SU-DHL-6 (cell line): ENCODE data around the gene ACBD4.

Experiments used
- H2AFZ ChIP-seq: fragments of 200-600 bp; sonication (generic); 2 replicates; pipeline ENCODE4 v1.6.1; 2014; ENCODE audit warnings: low read depth, mild to moderate bottlenecking, moderate library complexity, mixed read lengths, antibody characterized with exemption, low read length; ENCODE audit not compliant: severe bottlenecking
- H3F3A ChIP-seq: fragments of 200-600 bp; shearing (Covaris generic); 2 replicates; pipeline ENCODE4 v1.6.0; 2016; ENCODE audit warnings: antibody characterized with exemption, mild to moderate bottlenecking; ENCODE audit not compliant: insufficient read depth
- H3K27ac ChIP-seq: fragments of 200-600 bp; sonication (generic); 2 replicates; pipeline ENCODE4 v1.5.1; 2016; ENCODE audit warnings: low read depth, mild to moderate bottlenecking, low read length, moderate library complexity, mixed read lengths
- H3K27me3 ChIP-seq: fragments of 200-600 bp; sonication (generic), shearing (Covaris generic); 2 replicates; pipeline ENCODE4 v1.6.0; 2014; ENCODE audit warnings: mild to moderate bottlenecking, low read length
- H3K36me3 ChIP-seq: fragments of 200-600 bp; sonication (generic); 2 replicates; pipeline ENCODE4 v1.6.1; 2014; ENCODE audit warnings: mild to moderate bottlenecking, low read length, mixed read lengths
- H3K4me2 ChIP-seq: fragments of 300-600, 200-600 bp; shearing (Covaris generic), sonication (generic); 2 replicates; pipeline ENCODE4 v1.6.0; 2014; ENCODE audit warnings: low read length, low read depth, mild to moderate bottlenecking; ENCODE audit not compliant: poor library complexity, severe bottlenecking
- H3K4me3 ChIP-seq: fragments of 200-600 bp; sonication (generic); 2 replicates; pipeline ENCODE4 v1.5.1; 2014; ENCODE audit warnings: antibody characterized with exemption, low read length, mild to moderate bottlenecking, mixed read lengths; ENCODE audit not compliant: insufficient read depth, poor library complexity, severe bottlenecking
- H3K79me2 ChIP-seq: fragments of 200-600 bp; sonication (generic); 2 replicates; pipeline ENCODE4 v1.6.1; 2014; ENCODE audit warnings: mild to moderate bottlenecking, low read length, moderate library complexity; ENCODE audit not compliant: insufficient read depth
- H3K9ac ChIP-seq: fragments of 200-600 bp; sonication (generic); 2 replicates; pipeline ENCODE4 v1.7.0; 2014; ENCODE audit warnings: mild to moderate bottlenecking, low read length
- H3K9me2 ChIP-seq: fragments of 200-600 bp; sonication (generic); replicated peaks from 2 replicates; pipeline ENCODE4 v1.6.1; 2014; ENCODE audit warnings: low read length; ENCODE audit not compliant: insufficient read depth
- H3K9me3 ChIP-seq: fragments of 200-600 bp; sonication (generic); 2 replicates; pipeline ENCODE4 v1.6.1; 2014; ENCODE audit warnings: low read length, mixed read lengths; ENCODE audit not compliant: insufficient read depth
- H4K20me1 ChIP-seq: fragments of 200-600 bp; sonication (generic); 2 replicates; pipeline ENCODE4 v1.6.1; 2014; ENCODE audit warnings: low read depth, mild to moderate bottlenecking, antibody characterized with exemption, low read length, moderate library complexity, mixed read lengths
- CTCF ChIP-seq: fragments of 200-600 bp; sonication (generic); IDR thresholded peaks from one replicate; pipeline ENCODE4 v1.5.1; 2017; ENCODE audit warnings: antibody characterized with exemption, mild to moderate bottlenecking, low read length, moderate library complexity; ENCODE audit not compliant: insufficient read depth, poor library complexity, severe bottlenecking
- EZH2phosphoT487 ChIP-seq: fragments of 200-600 bp; sonication (generic), shearing (Covaris generic); conservative IDR thresholded peaks from 2 replicates; pipeline ENCODE4 v1.6.1; 2018; ENCODE audit warnings: mild to moderate bottlenecking, antibody characterized with exemption, low read length, moderate library complexity, mixed read lengths

Gene ACBD4

GRCh38 chr17:45170931-45171337, 35.4 kb downstream of the ACBD4 start:
- Histone ChIP-seq H3K9ac (no peak overlapping the region), H2AFZ (no peak overlapping the region), H3K4me2 (no peak overlapping the region), H3K27me3 (no peaks in the 10 kb centered on the region), H4K20me1 (no peaks in the 10 kb centered on the region), H3K79me2 (no peaks in the 10 kb centered on the region), H3K27ac (no peak overlapping the region), H3K9me2 (no peaks in the 10 kb centered on the region), H3F3A (no peaks in the 10 kb centered on the region), H3K9me3 (no peaks in the 10 kb centered on the region), H3K36me3 (no peaks in the 10 kb centered on the region), H3K4me3 (no peak overlapping the region)
- TF ChIP-seq EZH2phosphoT487 (no peak), CTCF (no peak)

GRCh38 chr17:45171338-45172231, 36.1 kb downstream of the ACBD4 start:
- no peaks in the 10 kb centered on the region for H3K79me2 ChIP-seq
- no peaks in the 10 kb centered on the region for H3F3A ChIP-seq
- no peaks in the 10 kb centered on the region for H3K36me3 ChIP-seq
- no peaks in the 10 kb centered on the region for H3K9me3 ChIP-seq
- no peak overlapping the region for H3K4me3 ChIP-seq
- TF ChIP-seq EZH2phosphoT487 (no peak), CTCF (no peak)
- no peaks in the 10 kb centered on the region for H3K9me2 ChIP-seq
- no peak overlapping the region for H3K9ac ChIP-seq
- H3K27me3 ChIP-seq = no peaks in the 10 kb centered on the region
- H2AFZ ChIP-seq = no peak overlapping the region
- no peak overlapping the region for H3K4me2 ChIP-seq
- H3K27ac ChIP-seq = no peak overlapping the region
- H4K20me1 ChIP-seq = no peaks in the 10 kb centered on the region

- Histone ChIP-seq H3K4me3 (no peak overlapping the region), H3K4me2 (peak overlapping the region; percentile 43)
Observed at GRCh38 chr17:45172232-45172540, 36.7 kb downstream of the ACBD4 start.

More at GRCh38 chr17:45172232-45172540, 36.7 kb downstream of the ACBD4 start:
- no peak overlapping the region for H3K27ac ChIP-seq
- no peak for TF ChIP-seq EZH2phosphoT487
- no peak for TF ChIP-seq CTCF
- H3K36me3 ChIP-seq = no peaks in the 10 kb centered on the region
- no peaks in the 10 kb centered on the region for H3K27me3 ChIP-seq
- no peaks in the 10 kb centered on the region for H3K79me2 ChIP-seq
- H3K9me3 ChIP-seq = no peaks in the 10 kb centered on the region
- no peaks in the 10 kb centered on the region for H3F3A ChIP-seq
- no peak overlapping the region for H3K9ac ChIP-seq
- H4K20me1 ChIP-seq = no peaks in the 10 kb centered on the region
- H2AFZ ChIP-seq = no peak overlapping the region
- no peaks in the 10 kb centered on the region for H3K9me2 ChIP-seq
